ENCODE measurements around the gene IL9.

GRCh38 chr5:135877570-135878155 lies 18.0 kb downstream of the IL9 start:
- TF ChIP-seq CTCF (conservative IDR thresholded peaks at IDR 0.05) (no peak), EZH2 (IDR thresholded peaks at IDR 0.05; ENCODE audit: low read depth) (no peak)
